GM21447 (cell line): ENCODE results near the gene AP5B1.

Experiments used
- ATAC-seq: cut with Tn5 transposase; IDR thresholded peaks from one replicate; pipeline ENCODE4 v1.9.1; 2021; ENCODE audit not compliant: unreplicated experiment

The AP5B1 gene

DNA sequence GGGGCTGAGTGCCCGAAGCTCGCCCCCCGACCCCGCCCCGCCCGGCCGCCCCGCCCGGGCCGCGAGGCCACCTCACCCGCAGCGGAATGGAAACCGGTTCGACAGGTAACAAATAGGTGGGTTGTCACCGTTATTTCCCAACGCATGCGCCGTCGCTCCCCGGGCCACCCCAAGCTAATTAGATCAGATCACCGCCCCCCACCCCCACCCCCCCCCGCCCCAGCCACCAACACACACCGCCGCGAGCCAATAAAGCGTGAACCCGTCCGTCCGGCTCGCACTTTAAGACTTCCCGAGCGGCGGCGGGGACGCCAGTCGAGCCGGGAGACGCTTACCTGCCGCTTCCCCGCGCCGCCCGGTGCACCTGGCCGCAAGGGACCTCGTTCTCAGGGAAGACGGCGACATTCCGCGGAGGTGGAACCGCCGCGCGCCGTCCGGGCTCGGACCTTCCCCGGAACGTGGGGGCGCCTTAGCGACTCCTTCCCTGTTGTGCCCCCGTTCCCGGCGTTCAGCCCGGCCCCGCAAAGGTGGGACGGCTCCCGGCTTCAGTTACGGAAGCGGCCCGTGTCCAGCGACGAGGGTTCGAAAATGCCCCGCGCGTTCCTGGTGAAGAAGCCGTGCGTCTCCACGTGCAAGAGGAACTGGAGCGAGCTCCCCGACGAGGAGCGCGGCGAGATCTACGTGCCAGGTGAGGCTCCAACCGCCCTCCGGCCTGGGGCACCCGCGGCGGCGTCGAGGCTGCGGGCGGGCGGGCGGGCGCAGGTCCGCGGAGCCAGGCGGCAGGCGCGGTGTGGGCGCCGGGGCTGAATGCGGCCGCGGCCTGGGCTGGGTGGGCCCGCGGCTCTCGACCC lies 6.2 kb upstream of the AP5B1 start, which contains the start of gene OVOL1:
Gene OVOL1 (plus strand): TSS at position 278 of the 851 bp plus-strand sequence. CDS start 311 bp downstream, at position 589.
- ATAC-seq = no peak

DNA sequence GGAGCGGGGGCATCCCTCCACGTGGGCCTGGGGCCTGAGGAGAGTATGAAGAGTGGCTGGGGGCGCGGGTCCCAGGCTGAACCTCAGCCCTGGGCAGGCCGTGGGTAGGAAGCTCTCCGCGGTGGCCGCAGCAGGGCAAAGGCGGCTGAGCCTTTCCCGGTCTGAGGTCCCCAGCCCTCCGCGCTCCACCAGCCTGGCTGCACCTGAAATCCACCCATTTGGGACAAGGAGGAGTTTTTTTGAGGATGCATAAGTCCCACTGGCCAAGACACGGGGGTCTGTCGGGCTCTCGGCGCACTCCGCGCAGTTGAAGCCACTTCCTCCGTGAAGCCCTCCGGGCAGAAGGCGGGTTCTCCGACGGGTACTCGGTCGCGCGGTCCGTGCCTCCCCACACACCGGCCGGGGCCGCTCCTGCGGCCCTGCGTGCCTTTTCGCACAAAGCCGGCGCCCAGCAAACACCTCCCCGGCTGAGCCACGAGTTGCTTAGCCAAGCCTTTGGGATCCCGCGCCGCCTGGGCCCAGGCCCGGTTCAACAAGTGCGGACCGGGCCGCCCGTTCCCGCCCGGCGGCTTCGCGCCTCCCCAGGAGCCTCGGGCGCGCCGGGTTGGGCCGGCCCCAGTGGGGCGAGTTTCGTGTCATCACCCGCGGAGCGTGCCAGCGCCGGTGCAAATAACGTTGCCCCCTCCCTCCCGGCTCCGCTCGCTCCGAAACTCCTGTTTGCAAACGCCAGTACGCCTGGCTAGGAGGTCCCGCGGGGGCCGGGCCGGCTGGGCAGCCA lies 5.4 kb upstream of the AP5B1 start:
- no peak for ATAC-seq

DNA sequence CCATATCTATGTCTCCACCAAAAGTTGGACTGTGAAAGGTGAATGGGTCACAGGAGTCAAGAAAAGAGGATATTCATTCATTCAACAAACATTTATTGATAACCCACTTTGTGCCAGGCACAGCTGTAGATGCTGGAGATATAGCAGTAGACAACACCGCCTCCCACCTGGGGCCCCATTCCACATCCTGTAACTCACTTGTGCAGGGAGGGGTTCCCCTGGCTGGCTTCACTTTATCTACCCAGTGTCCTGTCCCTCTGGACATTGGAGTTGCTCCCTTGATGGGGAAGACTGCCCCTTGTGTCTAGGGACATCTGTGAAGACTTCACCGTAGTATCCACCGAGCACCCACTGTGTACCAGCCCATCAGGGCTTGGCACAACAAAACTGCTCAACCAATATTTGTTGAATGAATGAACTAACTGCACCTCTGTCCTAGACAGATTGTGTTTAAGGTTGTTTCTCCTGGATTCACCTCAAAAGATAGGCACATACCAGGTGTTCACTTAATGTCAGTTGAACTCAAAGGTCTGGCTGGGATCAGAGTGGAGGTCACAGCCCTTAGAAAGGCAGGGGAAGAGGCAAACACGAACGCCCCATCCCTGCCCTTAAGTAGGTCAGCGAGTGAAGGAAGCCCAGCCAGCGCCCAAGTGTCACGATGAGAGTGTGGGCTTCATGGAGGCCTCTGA lies 4.7 kb upstream of the AP5B1 start:
- no peak for ATAC-seq

DNA sequence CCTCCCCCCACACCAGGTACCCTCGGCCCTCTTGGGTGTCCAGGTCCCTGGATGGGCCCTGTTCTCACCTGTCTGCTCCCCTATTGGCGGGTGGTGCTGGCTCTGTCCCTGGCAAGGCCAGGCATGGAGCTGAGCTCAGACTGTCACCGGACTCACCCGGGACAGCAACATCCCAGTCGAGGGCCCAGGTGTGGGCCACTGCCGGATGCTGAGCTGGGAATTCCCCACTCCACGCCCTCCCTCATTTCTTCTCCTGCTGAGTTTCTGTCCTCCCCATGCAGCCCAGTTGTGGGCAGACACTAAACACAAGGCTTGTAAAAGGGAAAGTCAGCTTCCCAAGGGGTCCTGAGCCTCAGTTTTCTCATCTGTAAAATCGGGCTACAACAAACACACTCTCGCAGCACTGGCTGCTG lies 2.0 kb upstream of the AP5B1 start:
- ATAC-seq = no peak

DNA sequence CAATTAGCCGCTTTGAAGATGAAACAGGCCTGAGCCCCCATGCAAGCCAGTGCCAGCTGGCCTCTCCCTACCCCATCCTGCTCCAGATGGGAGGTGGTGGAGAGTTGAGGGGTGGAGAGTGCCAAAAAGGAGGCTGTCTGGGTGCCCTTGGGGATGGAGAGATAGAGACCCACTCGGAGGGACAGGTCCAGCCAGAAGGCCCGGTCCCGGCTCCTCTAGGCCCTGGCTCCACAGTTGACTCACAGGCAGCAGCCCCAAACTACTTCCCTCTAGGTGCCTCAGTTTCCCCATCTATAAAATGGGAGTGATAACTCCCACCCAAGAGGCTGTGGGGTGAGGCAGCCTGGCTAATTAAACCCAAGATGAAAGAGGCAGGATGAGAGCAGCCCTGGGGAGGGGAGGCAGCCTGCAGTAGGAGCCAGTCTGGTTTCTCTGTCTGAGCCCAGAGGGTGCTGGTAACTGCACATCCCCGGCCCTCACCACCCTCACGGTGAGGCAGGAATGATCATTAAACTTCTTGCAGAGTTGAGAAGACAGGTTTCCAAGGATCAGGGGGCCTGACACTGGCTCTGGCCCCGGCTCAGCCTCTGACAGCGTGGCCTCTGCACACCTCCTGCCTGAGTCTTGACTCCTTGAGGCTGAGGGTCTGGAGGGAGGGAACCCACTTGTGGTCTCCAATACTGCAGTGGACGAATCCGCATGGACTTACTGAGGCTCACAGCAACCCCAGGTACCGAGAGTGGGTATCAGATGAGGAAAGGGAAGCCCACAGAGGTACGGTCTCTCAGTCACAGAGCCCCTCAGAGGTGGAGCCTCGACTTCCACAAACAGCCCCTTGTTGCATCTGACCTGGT lies 1.4 kb upstream of the AP5B1 start:
- no peak for ATAC-seq

DNA sequence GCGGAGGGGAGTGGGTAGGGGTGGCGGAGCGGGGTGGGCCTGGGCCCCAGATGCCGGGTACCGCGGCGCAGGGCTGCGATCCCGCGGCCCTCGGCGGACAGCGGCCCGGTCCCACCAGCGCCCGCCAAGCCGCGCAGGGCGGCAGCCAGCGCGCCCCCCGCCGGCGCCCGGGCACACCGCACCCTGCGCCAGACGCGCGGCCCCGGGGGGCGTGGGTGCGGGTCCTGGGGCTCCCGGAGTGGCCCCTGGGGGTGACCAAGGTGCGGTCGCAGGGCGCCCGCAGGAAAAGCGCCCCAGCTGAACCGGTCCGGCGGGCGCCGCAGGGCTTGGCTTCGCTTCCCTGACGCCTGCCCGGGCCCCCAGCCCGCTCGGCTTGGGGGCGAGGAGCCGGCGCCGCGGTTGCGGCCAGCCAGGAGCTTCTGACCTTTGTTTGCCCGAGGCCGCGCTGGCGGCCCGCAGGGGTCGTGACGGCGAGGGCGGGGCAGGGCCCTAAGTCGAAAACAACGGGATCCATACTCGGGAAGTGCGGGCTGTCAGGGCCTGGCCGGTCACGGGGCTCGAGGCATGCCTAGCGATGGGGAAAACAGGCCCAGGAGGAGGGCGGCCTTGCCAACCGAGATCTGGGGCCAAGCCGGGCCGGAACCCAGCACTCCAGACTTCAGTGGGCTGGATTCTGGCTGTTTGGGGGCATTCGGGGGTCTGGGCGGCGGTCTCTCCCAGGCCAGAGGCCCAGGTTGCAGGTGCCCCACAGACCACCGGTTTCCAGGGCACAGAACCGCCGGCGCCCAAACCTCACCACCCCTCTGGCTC lies 581 bp upstream of the AP5B1 start:
- peak; percentile 16 for ATAC-seq

DNA sequence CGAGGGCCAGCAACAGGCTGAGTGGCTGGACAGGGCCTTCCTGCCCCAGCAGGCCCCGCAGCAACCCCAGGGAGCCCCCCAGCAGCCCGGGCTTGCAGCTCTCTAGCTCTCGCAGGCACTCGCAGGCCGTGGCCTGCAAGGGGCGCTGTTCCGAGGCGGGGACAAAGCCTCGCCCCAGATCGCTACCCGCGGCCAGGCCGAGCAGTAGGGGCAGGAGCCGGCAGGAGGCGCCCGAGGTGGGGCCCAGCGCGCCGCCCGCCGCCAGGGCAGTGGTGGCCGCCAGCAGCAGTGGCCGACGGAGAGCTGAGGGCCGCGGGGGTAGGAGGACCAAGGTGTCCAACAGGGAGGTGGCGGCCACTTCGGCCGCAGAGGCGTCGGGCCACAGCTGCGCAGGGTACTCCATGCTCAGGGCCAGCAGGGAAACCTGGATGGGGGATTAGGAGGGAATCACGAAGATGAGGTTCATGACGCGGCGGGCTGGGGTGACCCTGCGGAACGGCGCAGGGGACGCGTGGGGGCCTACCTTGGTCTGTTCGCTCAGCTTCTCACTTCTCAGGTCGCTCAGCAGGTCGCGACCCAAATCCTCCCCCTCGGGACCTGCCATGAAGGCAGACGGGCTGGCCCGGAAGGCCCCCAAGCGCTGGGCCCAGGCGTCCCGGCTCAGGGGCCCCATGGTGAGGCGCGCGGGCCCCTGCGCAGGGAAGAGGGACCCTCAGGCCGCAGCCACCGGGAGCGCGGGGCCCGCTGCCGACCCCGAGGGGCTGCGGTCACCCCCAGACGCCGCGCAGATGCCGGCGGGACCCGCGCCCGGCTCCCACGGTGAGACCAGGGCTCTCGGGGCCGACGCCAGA lies 632 bp downstream of the AP5B1 start:
- ATAC-seq = peak; percentile 48

DNA sequence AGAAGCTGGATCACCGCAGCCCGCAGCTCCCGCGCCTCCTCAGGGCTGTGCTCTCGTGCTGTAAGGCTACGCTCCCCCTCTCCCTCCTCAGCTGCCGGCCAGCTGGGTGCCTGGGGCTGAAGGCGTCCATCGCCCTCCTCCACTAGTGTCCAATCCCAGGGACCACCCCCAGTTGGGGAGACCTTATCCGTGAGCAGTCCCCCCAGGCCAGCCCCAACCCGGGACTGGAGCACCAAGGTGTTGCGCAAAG lies 1.2 kb downstream of the AP5B1 start:
- ATAC-seq = no peak

DNA sequence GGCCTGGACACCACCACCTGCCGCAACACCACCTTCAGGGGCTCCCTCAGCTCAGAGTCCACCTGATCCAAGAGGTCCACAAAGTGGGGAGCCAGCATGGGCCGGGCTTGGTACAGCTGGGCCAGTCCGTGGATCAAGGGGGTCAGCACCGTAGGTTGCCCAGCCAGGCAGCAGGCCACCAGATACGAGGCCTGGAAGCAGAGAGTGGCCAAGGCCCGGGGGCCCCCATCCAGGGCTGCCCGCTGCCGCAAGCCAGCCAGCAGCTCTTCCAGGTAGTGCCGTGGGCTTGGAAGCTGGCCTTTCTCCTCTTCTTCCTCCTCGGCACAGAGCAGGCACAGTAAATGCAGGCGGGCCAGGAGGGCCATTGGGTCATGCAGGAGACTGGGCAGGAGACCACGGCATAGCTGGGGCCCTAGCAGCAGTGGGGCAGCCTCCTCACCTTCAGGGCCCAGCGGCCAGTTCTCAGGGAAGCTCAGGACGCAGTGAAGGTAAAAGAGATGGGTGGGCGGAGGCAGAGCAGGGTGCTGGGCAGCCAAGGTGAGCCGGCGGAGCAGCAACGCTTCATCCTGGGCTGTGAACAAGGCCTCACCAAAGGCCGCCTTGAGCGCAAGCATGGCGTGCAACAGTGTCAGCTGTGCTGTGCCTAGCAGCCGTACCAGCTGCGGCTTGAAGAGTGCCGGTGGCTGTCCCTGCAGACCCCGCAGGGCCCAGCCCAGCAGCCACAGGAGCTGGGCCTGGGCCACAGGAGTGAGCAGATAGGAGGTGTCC lies 1.7 kb downstream of the AP5B1 start:
- ATAC-seq = no peak

DNA sequence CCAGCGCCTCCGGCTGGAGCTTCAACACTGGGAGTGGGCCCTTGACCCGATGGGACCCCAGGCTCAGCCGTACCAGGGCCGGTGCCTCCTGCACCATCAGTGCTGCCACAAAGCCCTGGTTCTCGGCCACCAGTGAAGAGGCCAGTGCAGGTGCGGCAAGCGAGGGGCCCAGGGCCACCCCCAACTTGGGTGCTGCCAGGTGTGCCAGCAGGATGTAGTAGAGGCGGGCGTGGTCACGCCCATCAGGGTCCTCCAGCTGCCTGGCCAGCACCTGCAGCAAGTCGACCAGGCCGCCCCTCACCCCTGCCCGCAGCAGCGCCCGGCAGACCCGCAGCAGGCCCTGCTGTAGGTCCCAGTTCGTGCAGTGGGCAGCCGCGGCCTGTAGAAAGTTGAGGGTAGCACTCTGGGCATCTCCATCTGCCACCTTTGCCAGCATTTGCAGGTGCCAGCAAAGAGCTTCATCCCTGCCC lies 2.3 kb downstream of the AP5B1 start:
- no peak for ATAC-seq

DNA sequence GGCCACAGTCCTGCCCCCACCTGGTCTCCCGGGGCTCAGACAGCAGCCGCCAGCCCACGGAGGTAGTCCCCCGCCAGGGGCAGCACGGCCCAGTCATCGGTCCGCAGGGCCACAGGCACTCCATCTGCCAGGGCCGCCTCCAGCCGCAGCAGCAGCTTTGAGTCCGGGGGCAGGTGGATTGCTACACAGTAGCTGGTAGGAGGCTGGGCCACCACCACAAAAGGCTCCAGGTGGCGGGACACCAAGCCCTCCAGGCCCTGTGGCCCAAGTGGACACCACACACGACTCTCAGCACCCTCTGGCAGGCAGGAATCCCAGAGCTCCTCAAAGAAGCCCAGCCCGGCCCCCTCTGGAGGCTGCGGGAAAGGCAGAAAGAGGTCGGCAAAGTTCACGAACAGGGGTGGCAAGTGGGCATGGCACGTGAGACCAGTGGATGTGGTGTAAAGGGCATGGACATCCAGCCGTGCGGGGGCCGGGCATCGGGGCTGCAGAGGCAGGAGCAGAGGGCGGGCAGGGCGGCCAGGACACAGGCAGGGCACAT lies 2.9 kb downstream of the AP5B1 start:
- no peak for ATAC-seq

DNA sequence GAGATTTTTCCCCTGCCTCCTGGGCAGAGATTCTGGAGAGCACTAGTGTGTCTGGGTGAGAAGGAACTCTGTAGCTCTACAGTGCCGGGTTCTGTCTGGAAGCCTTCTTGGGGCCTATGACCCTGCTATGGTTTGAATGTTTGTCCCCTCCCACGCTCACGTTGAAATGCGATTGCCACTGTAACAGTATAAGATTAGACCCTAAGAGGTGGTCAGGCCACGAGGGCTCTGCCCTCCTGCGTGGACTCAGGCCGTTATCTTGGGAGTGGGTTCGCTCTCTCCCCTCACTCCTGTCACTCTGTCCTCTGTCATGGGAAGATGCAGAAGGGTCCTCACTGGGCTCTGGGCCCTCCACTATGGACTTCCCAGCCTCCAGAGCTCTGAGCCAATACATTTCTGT lies 3.5 kb downstream of the AP5B1 start:
- no peak for ATAC-seq

DNA sequence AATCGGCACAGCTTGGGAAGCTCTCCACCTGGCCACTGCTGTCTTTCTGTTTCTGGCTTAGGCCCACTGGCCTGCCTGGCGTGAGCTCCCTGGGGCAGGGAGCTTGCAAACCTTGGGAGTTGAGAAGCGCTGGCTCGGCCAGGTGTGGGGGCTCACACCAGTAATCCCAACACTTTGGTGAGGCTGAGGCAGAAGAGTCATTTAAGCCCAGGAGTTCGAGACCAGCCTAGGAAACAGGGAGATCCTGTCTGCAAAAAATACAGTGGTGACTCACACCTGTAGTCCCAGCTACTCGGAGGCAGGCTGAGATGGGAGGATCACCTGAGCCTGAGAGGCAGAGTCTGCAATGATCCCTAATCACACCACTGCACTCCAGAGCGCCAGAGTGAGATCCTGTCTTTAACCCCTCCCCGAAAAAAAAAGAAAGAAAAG lies 4.0 kb downstream of the AP5B1 start:
- ATAC-seq = no peak

DNA sequence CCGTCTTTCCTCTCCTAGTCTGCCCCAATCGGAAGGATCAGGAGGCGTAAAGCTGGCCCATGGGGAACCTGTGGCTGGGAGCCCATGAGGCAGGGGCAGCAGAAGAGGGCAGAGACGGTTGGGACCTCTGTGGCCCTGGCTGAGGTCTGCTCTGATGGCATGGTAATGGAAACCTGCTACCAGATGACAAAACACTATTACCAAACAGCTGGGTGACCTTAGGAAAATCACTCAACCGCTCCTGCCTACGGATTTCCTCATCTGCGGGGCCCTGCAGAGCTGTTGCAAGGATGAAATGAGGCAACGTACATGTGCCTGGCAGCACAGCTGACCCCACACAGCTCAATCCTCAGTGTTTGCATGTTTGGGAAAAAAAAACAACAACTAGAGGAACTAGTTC lies 4.6 kb downstream of the AP5B1 start:
- ATAC-seq = no peak

DNA sequence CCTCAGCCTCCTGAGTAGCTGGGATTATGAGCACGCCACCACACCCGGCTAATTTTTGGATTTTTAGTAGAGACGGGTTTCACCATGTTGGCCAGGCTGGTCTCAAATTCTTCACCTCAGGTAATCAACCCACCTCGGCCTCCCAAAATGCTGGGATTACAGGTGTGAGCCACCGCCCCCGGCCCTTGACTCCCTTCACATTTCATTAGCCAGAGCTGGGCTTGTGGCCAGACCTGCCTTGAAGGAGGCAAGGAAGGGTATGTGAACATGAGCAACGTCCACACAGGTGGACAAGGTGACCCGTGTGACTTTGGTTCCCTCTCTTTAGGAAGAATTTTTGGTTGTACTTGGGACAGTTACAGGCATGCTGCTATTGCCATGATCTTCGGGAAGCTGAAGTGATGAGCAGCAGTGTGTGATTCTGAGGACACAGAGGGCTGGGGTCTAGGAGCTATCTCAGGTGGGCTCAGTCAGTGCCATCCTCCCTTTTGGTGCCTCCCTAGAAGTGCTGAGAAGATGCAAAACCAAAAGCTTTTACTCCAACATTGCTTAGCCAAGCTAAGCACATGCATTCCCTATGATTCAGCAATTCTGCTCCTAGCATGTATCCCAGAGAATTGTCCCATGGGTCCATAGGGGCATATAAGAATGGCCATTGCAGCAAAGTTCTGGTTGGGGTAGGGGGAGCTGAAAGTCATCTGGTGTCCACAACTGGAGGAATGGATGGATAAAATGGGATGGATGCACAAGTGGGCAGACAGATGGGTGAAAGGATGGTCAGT lies 6.1 kb downstream of the AP5B1 start:
- ATAC-seq = no peak

DNA sequence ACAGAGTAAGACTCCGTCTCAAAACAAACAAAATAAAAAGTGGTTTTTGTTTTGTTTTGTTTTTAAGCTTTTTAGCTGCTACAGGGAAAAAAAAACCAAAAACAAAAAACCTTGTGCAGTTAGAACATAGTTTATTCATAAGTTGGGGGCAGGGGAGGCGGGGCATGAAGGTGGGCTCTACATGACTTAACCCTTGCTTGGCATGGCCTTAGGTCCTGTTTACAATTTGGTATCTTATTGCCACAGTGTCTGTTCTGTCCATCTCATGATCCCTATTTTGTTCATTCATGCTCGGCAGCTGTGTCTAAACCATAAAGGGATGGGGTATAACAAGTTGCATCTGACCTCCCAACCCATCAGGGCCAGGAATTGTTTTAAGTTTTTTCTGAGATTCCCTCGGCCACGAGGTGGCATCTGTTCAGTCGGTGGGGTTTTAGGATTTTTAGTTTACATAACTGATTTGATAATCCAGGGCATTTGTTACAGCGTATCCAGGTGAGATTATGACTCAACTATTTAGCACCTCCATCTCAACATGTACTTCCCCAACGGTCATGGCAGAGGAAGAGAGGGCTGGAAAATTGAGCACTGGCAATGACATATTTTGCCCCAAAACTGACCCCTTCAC lies 6.9 kb downstream of the AP5B1 start:
- no peak for ATAC-seq

DNA sequence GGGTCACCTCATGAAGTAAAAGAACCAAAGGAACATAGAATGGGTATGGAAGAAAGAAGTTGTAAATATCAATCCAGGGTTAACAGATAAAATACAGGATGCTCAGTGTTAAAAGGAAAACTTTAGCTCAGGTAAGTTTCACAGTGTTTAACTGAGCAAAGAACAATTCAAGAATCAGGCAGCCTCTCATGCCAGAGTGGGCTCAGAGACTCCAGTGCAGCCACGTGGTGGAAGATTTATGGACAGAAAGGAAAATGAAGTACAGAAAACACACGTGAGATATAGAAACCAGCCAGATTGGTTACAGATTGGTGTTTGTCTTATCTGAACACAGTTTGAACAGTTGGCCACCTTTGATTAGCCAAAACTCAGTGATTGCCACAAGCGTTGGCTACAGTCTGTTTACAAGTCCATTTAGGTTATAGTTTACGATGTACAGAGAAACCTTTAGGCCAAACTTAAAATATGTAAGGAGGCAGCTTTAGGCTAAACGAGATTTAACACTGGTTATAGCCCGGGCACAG lies 9.1 kb downstream of the AP5B1 start:
- no peak for ATAC-seq
